HepG2 (cell line): ENCODE results near the gene TNFSF13. TPM values are rescaled to one million over a fixed set of nuclear protein-coding genes. Genes with fewer than 3 reads are reported as not detected.
A peak's percentile ranks its signal among the peaks of the same experiment; 100 is the strongest.

Experiments
- ELF4 ChIP-seq: sonication (generic); formaldehyde crosslinking; IDR thresholded peaks from 2 replicates; pipeline ENCODE4 v1.5.0; 2020; ENCODE audit warnings: missing genetic modification reagents, mild to moderate bottlenecking, moderate library complexity, borderline replicate concordance
- FOXO1 ChIP-seq: sonication (generic); formaldehyde crosslinking; IDR thresholded peaks from 2 replicates; pipeline ENCODE4 v1.4.0; 2020; ENCODE audit warnings: missing genetic modification reagents
- GMEB1 ChIP-seq: sonication (generic); formaldehyde crosslinking; IDR thresholded peaks from 2 replicates; pipeline ENCODE4 v1.5.1; 2020; ENCODE audit warnings: missing genetic modification reagents, mild to moderate bottlenecking, borderline replicate concordance
- HNRNPL ChIP-seq: fragments of 200-400 bp; formaldehyde crosslinking; IDR thresholded peaks from 2 replicates; pipeline ENCODE4 v1.6.1; 2017; ENCODE audit warnings: mild to moderate bottlenecking, low read depth, low read length
- MZF1 ChIP-seq: sonication (generic); formaldehyde crosslinking; IDR thresholded peaks from 2 replicates; pipeline ENCODE4 v1.8.1; 2023; ENCODE audit warnings: mild to moderate bottlenecking, missing genetic modification reagents, borderline replicate concordance
- ONECUT2 ChIP-seq: sonication (generic); formaldehyde crosslinking; IDR thresholded peaks from 2 replicates; pipeline ENCODE4 v1.4.0; 2020; ENCODE audit warnings: missing genetic modification reagents
- PREB ChIP-seq: sonication (generic); formaldehyde crosslinking; IDR thresholded peaks from 2 replicates; pipeline ENCODE4 v1.4.0; 2020; ENCODE audit warnings: missing genetic modification reagents
- PRPF4 ChIP-seq: fragments of 200-400 bp; formaldehyde crosslinking; IDR thresholded peaks from 2 replicates; pipeline ENCODE4 v1.6.1; 2016; ENCODE audit warnings: low read length, low read depth; ENCODE audit not compliant: poor library complexity, severe bottlenecking
- SNAI1 ChIP-seq: sonication (generic); formaldehyde crosslinking; IDR thresholded peaks from 2 replicates; pipeline ENCODE4 v1.5.0; 2020; ENCODE audit warnings: mild to moderate bottlenecking, missing genetic modification reagents, borderline replicate concordance
- TCF7 ChIP-seq: sonication (generic); IDR thresholded peaks from 2 replicates; pipeline ENCODE4 v1.6.1; 2016; ENCODE audit warnings: antibody characterized with exemption, low read depth
- THAP11 ChIP-seq: IDR thresholded peaks from 2 replicates; pipeline ENCODE4 v1.6.1; 2016; ENCODE audit warnings: missing biosample characterization, missing genetic modification reagents
- ZBTB25 ChIP-seq: IDR thresholded peaks from 2 replicates; pipeline ENCODE4 v1.6.1; 2018; ENCODE audit warnings: missing genetic modification reagents
- ZBTB7A ChIP-seq: sonication (generic); formaldehyde crosslinking; IDR thresholded peaks from 2 replicates; pipeline ENCODE4 v1.8.0; 2022; ENCODE audit warnings: mild to moderate bottlenecking, missing genetic modification reagents
- ZFP36L1 ChIP-seq: sonication (generic); formaldehyde crosslinking; IDR thresholded peaks from 2 replicates; pipeline ENCODE4 v1.8.0; 2022; ENCODE audit warnings: mild to moderate bottlenecking, missing genetic modification reagents, moderate library complexity
- ZFP82 ChIP-seq: sonication (generic); formaldehyde crosslinking; IDR thresholded peaks from 2 replicates; pipeline ENCODE4 v1.5.1; 2020; ENCODE audit warnings: mild to moderate bottlenecking, missing genetic modification reagents, borderline replicate concordance
- ZNF232 ChIP-seq: sonication (generic); formaldehyde crosslinking; IDR thresholded peaks from 2 replicates; pipeline ENCODE4 v1.4.0; 2020; ENCODE audit warnings: missing genetic modification reagents, borderline replicate concordance
- ZNF503 ChIP-seq: sonication (generic); formaldehyde crosslinking; IDR thresholded peaks from 2 replicates; pipeline ENCODE4 v1.4.0; 2020; ENCODE audit warnings: missing genetic modification reagents
- ZNF616 ChIP-seq: sonication (generic); formaldehyde crosslinking; IDR thresholded peaks from 2 replicates; pipeline ENCODE4 v1.5.0; 2020; ENCODE audit warnings: low read depth, mild to moderate bottlenecking, missing genetic modification reagents
- ZSCAN30 ChIP-seq: sonication (generic); formaldehyde crosslinking; IDR thresholded peaks from 2 replicates; pipeline ENCODE4 v1.5.0; 2020; ENCODE audit warnings: mild to moderate bottlenecking, missing genetic modification reagents
- polyA plus RNA-seq, 8 experiments: library from polyadenylated mRNA; depleted of rRNA in 3 of 8; stranded (reverse) in 7 of 8; unstranded in 1 of 8; fragments of >200 nt; fragmentation: Illumina TruSeq in 4 of 8; extraction: Trizol in 4 of 8; gene quantifications; 2 replicates each; pipeline versions ENCODE4 v1.2.1 to v1.2.3, GENCODE V29; 2011 to 2016; ENCODE audit warnings: low read depth in 4 of 8, missing spikeins in 1 of 8, mixed read lengths in 1 of 8; ENCODE audit not compliant: insufficient read depth in 1 of 8
- total RNA-seq, 5 experiments: library from RNA; depleted of rRNA; stranded (reverse); fragments of >200 nt; fragmentation: Illumina TruSeq; extraction: Trizol; gene quantifications; 2 replicates each; pipeline ENCODE4 v1.2.3, GENCODE V29; 2016; ENCODE audit warnings: low read depth in 1 of 5

The TNFSF13 gene
- total and polyA plus RNA-seq, 2 of the 13 experiments (the other 11 are each of a cell fraction or from before 2014, with no cell fraction given): 2.5 to 3.3 TPM

GRCh38 chr17:7557147-7557764 lies 1.3 kb upstream of the TNFSF13 start (continued):
- no peak for TF ChIP-seq GMEB1 (CRISPR knock-in tag)
- no peak; the same call in 1 of the 2 replicates for TF ChIP-seq ZNF232 (CRISPR knock-in tag)
- TF ChIP-seq THAP11: no peak
- TF ChIP-seq FOXO1 (CRISPR knock-in tag): no peak
- no peak for TF ChIP-seq ZFP36L1 (CRISPR knock-in tag)
- TF ChIP-seq PREB (CRISPR knock-in tag): no peak
- no peak for TF ChIP-seq SNAI1 (CRISPR knock-in tag)
- TF ChIP-seq ZFP82: no peak
- peak; percentile 56; the same call in 1 of the 2 replicates for TF ChIP-seq ZBTB7A (CRISPR knock-in tag)
- TF ChIP-seq MZF1 (CRISPR knock-in tag): no peak
- no peak for TF ChIP-seq PRPF4
- no peak for TF ChIP-seq ZBTB25 (CRISPR knock-in tag)
- TF ChIP-seq ELF4 (CRISPR knock-in tag): no peak
- TF ChIP-seq HNRNPL: no peak
- TF ChIP-seq ONECUT2 (CRISPR knock-in tag): no peak
- no peak for TF ChIP-seq ZSCAN30 (CRISPR knock-in tag)
- TF ChIP-seq ZNF616: no peak
- no peak for TF ChIP-seq ZNF503 (CRISPR knock-in tag)
- TF ChIP-seq TCF7: no peak
